B cell (primary cell): ENCODE data around the gene PARP16. TPM values are rescaled to one million over a fixed set of nuclear protein-coding genes. Genes with fewer than 3 reads are reported as not detected.

Experiments used
- ATAC-seq: fragments of 200-7000 bp; cut with Tn5 transposase; one replicate; pipeline ENCODE4 v1.10.0; 2021; ENCODE audit warnings: low read depth, mild to moderate bottlenecking, moderate number of reproducible peaks, moderate library complexity
- CTCF ChIA-PET: fragments of 350-600 bp; sonication (Branson Sonifier 250); formaldehyde crosslinking; loops from one replicate; lab custom pipeline; 2021; ENCODE audit warnings: antibody characterized with exemption, inconsistent platforms; lab: Charles Lee
- POLR2A ChIA-PET: fragments of 350-600 bp; sonication (Branson Sonifier 250); formaldehyde crosslinking; loops from one replicate; lab custom pipeline; 2021; ENCODE audit warnings: antibody characterized with exemption; lab: Charles Lee
- DNase-seq: peaks from one replicate; pipeline ENCODE4 v3.0.0; 2013
- H2AFZ ChIP-seq: 2 replicates; pipeline ENCODE4 v1.6.1; 2012; ENCODE audit warnings: mild to moderate bottlenecking, low read depth, low read length; ENCODE audit not compliant: insufficient read depth, poor library complexity, severe bottlenecking
- H3K27ac ChIP-seq, 2 donors: 1 replicate in 1 of 2; 2 replicates in 1 of 2; pipeline ENCODE4 v1.5.1; 2012 to 2013; ENCODE audit warnings: low read length in 2 of 2, mild to moderate bottlenecking in 2 of 2, moderate library complexity in 1 of 2
- H3K27me3 ChIP-seq, 4 experiments: fragments of 200-600 bp in 1 of 4; sonication (generic) in 1 of 4; replicated peaks in 1 of 4; 1 replicate in 2 of 4; 2 replicates in 2 of 4; pipeline versions ENCODE4 v1.6.1 to v1.7.0; 2013 to 2016; ENCODE audit warnings: low read length in 3 of 4, mild to moderate bottlenecking in 2 of 4, mixed read lengths in 1 of 4, moderate library complexity in 1 of 4; ENCODE audit not compliant: insufficient read depth in 4 of 4, control insufficient read depth in 3 of 4; ENCODE audit errors: control extremely low read depth in 1 of 4
- H3K36me3 ChIP-seq, 2 experiments: replicated peaks in 1 of 2; 1 replicate in 1 of 2; 2 replicates in 1 of 2; pipeline versions ENCODE4 v1.6.1 to v1.7.1; 2013; ENCODE audit warnings: low read length in 1 of 2; ENCODE audit not compliant: insufficient read depth in 2 of 2, control insufficient read depth in 1 of 2; ENCODE audit errors: control extremely low read depth in 1 of 2, extremely low read depth in 1 of 2
- H3K4me1 ChIP-seq, 2 donors: fragments of 200-600 bp in 1 of 2; sonication (generic) in 1 of 2; 1 replicate in 1 of 2; 2 replicates in 1 of 2; pipeline versions ENCODE4 v1.5.1 to v1.6.1; 2013 to 2017; ENCODE audit warnings: low read length in 2 of 2; ENCODE audit not compliant: control insufficient read depth in 2 of 2, insufficient read depth in 2 of 2
- H3K4me2 ChIP-seq: replicated peaks from 2 replicates; pipeline ENCODE3; 2012; ENCODE audit warnings: mild to moderate bottlenecking, low read depth, low read length; ENCODE audit not compliant: poor library complexity, severe bottlenecking
- H3K4me3 ChIP-seq, 5 experiments: fragments of 200-600 bp in 1 of 5; sonication (generic) in 1 of 5; 1 replicate in 3 of 5; 2 replicates in 2 of 5; pipeline versions ENCODE4 v1.5.1 to v1.7.0; 2011 to 2016; ENCODE audit warnings: low read length in 4 of 5, mild to moderate bottlenecking in 4 of 5, low read depth in 2 of 5, control low read depth in 1 of 5, moderate library complexity in 1 of 5; ENCODE audit not compliant: insufficient read depth in 1 of 5; ENCODE audit errors: control extremely low read depth in 1 of 5, extremely low read depth in 1 of 5
- H3K79me2 ChIP-seq: fragments of 200-600 bp; sonication (generic); one replicate; pipeline ENCODE4 v1.6.0; 2016; ENCODE audit warnings: low read length; ENCODE audit not compliant: control insufficient read depth, insufficient read depth
- H3K9ac ChIP-seq: fragments of 200-600 bp; sonication (generic); 2 replicates; pipeline ENCODE4 v1.6.1; 2017; ENCODE audit warnings: mild to moderate bottlenecking, low read length, moderate library complexity
- H3K9me3 ChIP-seq, 3 donors: one replicate each; pipeline versions ENCODE4 v1.6.1 to v1.7.1; 2013; ENCODE audit warnings: low read length in 2 of 3; ENCODE audit not compliant: control insufficient read depth in 2 of 3, insufficient read depth in 1 of 3; ENCODE audit errors: control extremely low read depth in 1 of 3
- H4K20me1 ChIP-seq: 2 replicates; pipeline ENCODE4 v1.6.0; 2012; ENCODE audit warnings: mild to moderate bottlenecking, low read length; ENCODE audit not compliant: insufficient read depth, control insufficient read depth, poor library complexity, severe bottlenecking
- H3K27ac Mint-ChIP-seq: one replicate; pipeline ENCODE4 v1.8.0; 2021; ENCODE audit warnings: mixed read lengths
- H3K27me3 Mint-ChIP-seq: one replicate; pipeline ENCODE4 v1.8.0; 2021; ENCODE audit warnings: mixed read lengths
- H3K4me1 Mint-ChIP-seq: one replicate; pipeline ENCODE4 v1.8.0; 2021; ENCODE audit warnings: mixed read lengths
- H3K4me3 Mint-ChIP-seq: one replicate; pipeline ENCODE4 v1.8.0; 2021; ENCODE audit warnings: mixed read lengths
- H3K9me3 Mint-ChIP-seq: one replicate; pipeline ENCODE4 v1.8.0; 2022; ENCODE audit warnings: mixed read lengths; ENCODE audit not compliant: insufficient read depth
- CTCF ChIP-seq: fragments of 200-600 bp; IDR thresholded peaks from one replicate; pipeline ENCODE4 v1.8.0; 2022; ENCODE audit warnings: antibody characterized with exemption, mild to moderate bottlenecking
- EZH2 ChIP-seq: IDR thresholded peaks from 2 replicates; pipeline ENCODE4 v1.6.1; 2012; ENCODE audit warnings: borderline replicate concordance, low read depth, mild to moderate bottlenecking, moderate library complexity, low read length; ENCODE audit not compliant: insufficient read depth, poor library complexity, severe bottlenecking
- WGBS: methylation state at CpG from one replicate; pipeline ENCODE4 v1.1.5; 2013; ENCODE audit warnings: missing lambda C conversion rate; ENCODE audit not compliant: insufficient coverage; 5-methylcytosine and 5-hydroxymethylcytosine counted together
- intact Hi-C: fragments of 100-400 bp; cut with micrococcal nuclease; formaldehyde crosslinking; loops from one replicate; pipeline ENCODE4 v1.10.0; 2022
- polyA plus RNA-seq: library from polyadenylated mRNA; depleted of rRNA; stranded (reverse); fragments of >200 nt; gene quantifications from 2 replicates; pipeline ENCODE4 v1.2.3, GENCODE V29; 2012
- total RNA-seq, 2 donors: library from RNA; stranded (reverse); fragments of 120-200 nt in 1 of 2; gene quantifications; 1 replicate in 1 of 2; 2 replicates in 1 of 2; pipeline versions ENCODE4 v1.2.3 to v1.2.4, GENCODE V29; 2013 to 2022

The PARP16 gene
- total and polyA plus RNA-seq, 2 donors (not counting 1 experiment from before 2014, with no cell fraction given), result 18.2 to 19.1 TPM

GRCh38 chr15:65222891-65223290 lies 63.8 kb downstream of the PARP16 start:
- H3K27me3 ChIP-seq, result no peaks in the 10 kb centered on the region
- H3K4me3 Mint-ChIP-seq, result no peak overlapping the region
- no peaks in the 10 kb centered on the region for H3K79me2 ChIP-seq
- H3K4me1 Mint-ChIP-seq, result no peaks in the 10 kb centered on the region
- H3K27ac ChIP-seq, result no peak overlapping the region
- H3K4me3 ChIP-seq, result no peak overlapping the region
- 98% methylated on average over 4 of the region's 4 CpGs for WGBS
- intact Hi-C loops, result no loop called here
- no peak for DNase-seq
- no peaks in the 10 kb centered on the region for H3K9me3 ChIP-seq
- ChIA-PET CTCF (no interaction called here), POLR2A (no interaction called here)
- H3K4me2 ChIP-seq, result no peak overlapping the region
- H3K9me3 Mint-ChIP-seq, result no peaks in the 10 kb centered on the region
- TF ChIP-seq CTCF, result no peak
- TF ChIP-seq EZH2, result no peak
- no peak overlapping the region for H3K27ac Mint-ChIP-seq
- H4K20me1 ChIP-seq, result no peaks in the 10 kb centered on the region
- ATAC-seq, result no peak
- H3K27me3 Mint-ChIP-seq, result no peaks in the 10 kb centered on the region
- H2AFZ ChIP-seq, result no peak overlapping the region
- no peaks in the 10 kb centered on the region for H3K4me1 ChIP-seq
- no peak overlapping the region for H3K9ac ChIP-seq
- H3K36me3 ChIP-seq, result no peaks in the 10 kb centered on the region

- DNase-seq (no peak), ATAC-seq (no peak)
- Histone ChIP-seq H4K20me1 (no peaks in the 10 kb centered on the region), H3K27ac (no peak overlapping the region), H3K4me3 (no peak overlapping the region), H3K4me2 (no peak overlapping the region), H3K9me3 (no peaks in the 10 kb centered on the region), H3K36me3 (no peaks in the 10 kb centered on the region), H3K27me3 (no peaks in the 10 kb centered on the region), H2AFZ (no peak overlapping the region), H3K4me1 (no peaks in the 10 kb centered on the region), H3K9ac (no peak overlapping the region), H3K79me2 (no peaks in the 10 kb centered on the region)
- ChIA-PET POLR2A (no interaction called here), CTCF (interaction anchor here (0.6 kb wide), 2 partner anchors 20 to 215 kb away, joined by 4 to 6 read pairs; no protein-coding TSS in a partner anchor)
- Mint-ChIP-seq H3K4me1 (no peaks in the 10 kb centered on the region), H3K27ac (no peak overlapping the region), H3K27me3 (no peaks in the 10 kb centered on the region), H3K9me3 (no peaks in the 10 kb centered on the region), H3K4me3 (no peak overlapping the region)
- TF ChIP-seq CTCF, result no peak
- no peak for TF ChIP-seq EZH2
- 90% methylated on average over 2 of the region's 2 CpGs for WGBS
- intact Hi-C loops, result no loop called here
Measured at GRCh38 chr15:65221697-65222096, 65.0 kb downstream of the PARP16 start.
